MM.1S (cell line): Measurements from ENCODE around the gene ARHGAP4.

Source experiments
- DNase-seq: peaks from one replicate; pipeline ENCODE4 v3.0.0-alpha.2; 2015
- H2AFZ ChIP-seq: fragments of 300-600 bp; sonication (generic); 2 replicates; pipeline ENCODE4 v1.6.0; 2016; ENCODE audit warnings: antibody characterized with exemption, low read length
- H3F3A ChIP-seq: fragments of 300-600 bp; sonication (generic); 2 replicates; pipeline ENCODE4 v1.6.1; 2016; ENCODE audit warnings: mild to moderate bottlenecking, antibody characterized with exemption, low read length, moderate library complexity, mixed read lengths; ENCODE audit not compliant: insufficient read depth
- H3K27ac ChIP-seq: fragments of 300-600 bp; sonication (generic); 2 replicates; pipeline ENCODE4 v1.5.1; 2016; ENCODE audit warnings: mild to moderate bottlenecking, low read length
- H3K27me3 ChIP-seq: fragments of 300-600 bp; sonication (generic); replicated peaks from 2 replicates; pipeline ENCODE4 v1.6.0; 2016; ENCODE audit warnings: low read length; ENCODE audit not compliant: insufficient read depth
- H3K36me3 ChIP-seq: fragments of 300-600 bp; sonication (generic); replicated peaks from 2 replicates; pipeline ENCODE4 v1.6.1; 2016; ENCODE audit warnings: mild to moderate bottlenecking, low read length, mixed read lengths; ENCODE audit not compliant: insufficient read depth
- H3K4me1 ChIP-seq: fragments of 300-600 bp; sonication (generic); 2 replicates; pipeline ENCODE4 v1.6.1; 2016; ENCODE audit warnings: low read length, mixed read lengths
- H3K4me2 ChIP-seq: fragments of 300-600 bp; sonication (generic); 2 replicates; pipeline ENCODE4 v1.6.0; 2016; ENCODE audit warnings: low read depth, low read length
- H3K4me3 ChIP-seq: fragments of 300-600 bp; sonication (generic); 2 replicates; pipeline ENCODE4 v1.5.1; 2016; ENCODE audit warnings: low read length, mixed read lengths
- H3K79me2 ChIP-seq: fragments of 300-600 bp; sonication (generic); 2 replicates; pipeline ENCODE4 v1.6.1; 2016; ENCODE audit warnings: mixed run types, low read length, mixed read lengths
- H3K9ac ChIP-seq: fragments of 300-600 bp; sonication (generic); 2 replicates; pipeline ENCODE4 v1.6.1; 2016; ENCODE audit warnings: low read length, mixed read lengths
- H3K9me2 ChIP-seq: fragments of 300-600 bp; sonication (generic); replicated peaks from 2 replicates; pipeline ENCODE4 v1.6.1; 2016; ENCODE audit warnings: mild to moderate bottlenecking, low read length, mixed read lengths; ENCODE audit not compliant: insufficient read depth
- H3K9me3 ChIP-seq: fragments of 300-600 bp; sonication (generic); replicated peaks from 2 replicates; pipeline ENCODE4 v1.6.1; 2016; ENCODE audit warnings: mild to moderate bottlenecking, low read length, mixed read lengths; ENCODE audit not compliant: insufficient read depth
- H4K20me1 ChIP-seq: fragments of 300-600 bp; sonication (generic); 2 replicates; pipeline ENCODE4 v1.6.1; 2016; ENCODE audit warnings: mild to moderate bottlenecking, low read length, moderate library complexity, mixed read lengths; ENCODE audit not compliant: insufficient read depth
- CTCF ChIP-seq: fragments of 300-600 bp; sonication (generic); IDR thresholded peaks from 2 replicates; pipeline ENCODE4 v1.5.1; 2016; ENCODE audit warnings: antibody characterized with exemption, low read length, mixed read lengths
- EZH2 ChIP-seq: fragments of 300-600 bp; sonication (generic); optimal IDR thresholded peaks from 2 replicates; pipeline ENCODE3; 2017; ENCODE audit warnings: low read depth, mild to moderate bottlenecking, antibody characterized with exemption, low read length, mixed read lengths
- EZH2phosphoT487 ChIP-seq: fragments of 300-600 bp; sonication (generic); IDR thresholded peaks from 2 replicates; pipeline ENCODE4 v1.6.1; 2018; ENCODE audit warnings: antibody characterized with exemption, low read length

ARHGAP4 gene

DNA sequence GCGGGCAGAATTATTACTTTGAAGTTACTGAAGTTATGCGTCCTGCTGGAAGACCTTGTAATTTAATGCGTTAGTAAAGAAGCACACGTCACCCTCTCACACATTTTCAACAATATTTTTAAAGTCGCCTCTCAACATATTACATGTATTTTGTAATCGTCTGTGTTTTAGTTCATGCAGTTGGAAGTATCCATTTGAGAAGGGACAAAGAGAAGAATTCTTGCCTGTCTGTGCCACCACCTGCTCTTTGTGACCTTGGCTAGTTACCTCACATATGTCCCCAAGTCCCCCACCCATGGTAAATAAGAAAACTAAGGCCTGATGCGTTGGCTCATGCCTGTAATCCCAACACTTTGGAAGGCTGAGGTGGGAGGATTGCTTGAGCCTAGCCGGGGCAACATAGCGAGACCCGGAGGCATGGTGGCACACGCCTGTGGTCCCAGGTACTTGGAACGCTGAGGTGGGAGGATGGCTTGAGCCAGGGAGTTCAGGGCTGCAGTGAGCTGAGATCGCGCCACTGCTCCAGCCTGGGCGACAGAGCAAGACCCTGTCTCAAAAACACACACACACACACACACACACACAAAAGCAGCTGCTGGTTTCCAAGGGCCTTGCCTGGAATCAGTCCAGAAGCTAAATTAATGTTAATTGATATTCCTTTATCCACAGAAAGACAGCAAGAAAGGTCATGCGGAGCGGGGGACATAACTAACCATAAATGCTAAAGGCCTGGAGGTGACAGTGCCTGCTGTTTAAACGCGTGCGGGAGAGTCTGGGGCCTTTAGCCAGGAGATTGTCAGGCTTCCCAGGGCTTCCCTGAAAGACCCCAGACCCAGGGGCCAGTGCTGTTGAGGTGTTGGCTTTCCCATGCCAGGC is 47.3 kb upstream of the ARHGAP4 start:
- Histone ChIP-seq H4K20me1 (peaks cover 1% of the 10 kb centered on the region; the same call in 1 of the 2 replicates), H3K4me2 (peak overlapping the region; percentile 82), H3F3A (peaks cover 34% of the 10 kb centered on the region), H3K9me2 (no peaks in the 10 kb centered on the region), H3K9ac (peak overlapping the region; percentile 94), H3K4me1 (peaks cover 5% of the 10 kb centered on the region; the same call in 1 of the 2 replicates), H3K9me3 (no peaks in the 10 kb centered on the region), H3K4me3 (peak overlapping the region; percentile 65), H2AFZ (no peak overlapping the region), H3K27me3 (no peaks in the 10 kb centered on the region), H3K27ac (peak overlapping the region; percentile 95), H3K36me3 (no peaks in the 10 kb centered on the region), H3K79me2 (peaks cover 41% of the 10 kb centered on the region)
- TF ChIP-seq EZH2phosphoT487, result no peak
- TF ChIP-seq EZH2, result no peak
- TF ChIP-seq CTCF, result no peak
- DNase-seq, result no peak

DNA sequence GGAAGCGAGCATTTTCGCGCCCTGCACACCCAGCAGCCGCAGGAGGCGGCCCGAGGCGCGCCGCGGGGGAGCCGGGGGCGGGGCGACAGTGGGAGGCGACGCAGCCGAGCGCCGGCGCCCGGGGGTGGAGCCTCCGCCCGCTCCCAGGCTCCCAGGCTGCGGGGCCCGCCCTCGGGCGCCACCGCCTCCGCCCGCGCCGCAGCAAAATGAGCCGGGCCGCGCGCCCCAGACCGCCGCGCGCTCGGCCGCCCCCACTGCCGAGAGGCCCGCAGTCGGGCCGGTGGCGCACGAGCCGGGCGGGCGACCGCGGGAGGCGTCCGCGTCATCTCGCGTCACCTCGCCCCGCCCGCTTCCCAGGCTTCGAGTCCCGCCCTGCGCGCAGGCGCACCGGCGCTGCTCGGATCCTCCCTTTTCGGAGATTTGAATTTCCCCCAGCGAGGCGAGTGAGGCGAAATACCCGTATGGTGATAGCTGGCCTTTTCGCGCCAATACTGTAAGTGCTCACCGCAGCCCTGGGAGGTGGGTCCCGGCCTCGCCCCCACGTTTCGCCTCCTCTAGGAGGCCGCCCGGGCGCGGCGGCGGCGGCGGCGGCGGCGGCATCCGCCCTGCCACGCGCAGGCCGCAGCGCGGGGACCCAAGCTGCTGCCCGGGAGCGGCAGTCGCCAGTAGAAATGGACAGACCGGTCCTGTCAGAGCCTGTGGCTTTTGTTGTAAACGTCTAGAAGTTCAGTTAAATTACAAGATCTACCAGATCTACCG is 46.5 kb upstream of the ARHGAP4 start, which contains the start of gene TMEM187:
Gene TMEM187 (plus strand): TSS at position 387 of the 759 bp plus-strand sequence. CDS start 9,309 bp downstream, outside the sequence.
- Histone ChIP-seq H3K9me2 (no peaks in the 10 kb centered on the region), H3K4me2 (peak within 1 kb of the TSS; percentile 82), H3K79me2 (peaks cover 49% of the 10 kb centered on the region), H3K4me1 (peaks cover 13% of the 10 kb centered on the region), H2AFZ (no peak within 1 kb of the TSS), H3K4me3 (peak within 1 kb of the TSS; percentile 94), H3K9ac (peak within 1 kb of the TSS; percentile 100), H3K27ac (peak within 1 kb of the TSS; percentile 99), H4K20me1 (peaks cover 5% of the 10 kb centered on the region; the same call in 1 of the 2 replicates), H3K27me3 (no peaks in the 10 kb centered on the region), H3F3A (peaks cover 36% of the 10 kb centered on the region), H3K9me3 (no peaks in the 10 kb centered on the region), H3K36me3 (no peaks in the 10 kb centered on the region)
- TF ChIP-seq CTCF (no peak), EZH2phosphoT487 (no peak), EZH2 (no peak)
- peak; percentile 93 for DNase-seq

- H3K27ac ChIP-seq, result peak within 1 kb of the TSS; percentile 99
- peaks cover 9% of the 10 kb centered on the region; the same call in 1 of the 2 replicates for H4K20me1 ChIP-seq
- peak within 1 kb of the TSS; percentile 100 for H3K9ac ChIP-seq
- H3K4me3 ChIP-seq, result peak within 1 kb of the TSS; percentile 94
- no peak within 1 kb of the TSS for H2AFZ ChIP-seq
- H3K9me2 ChIP-seq, result no peaks in the 10 kb centered on the region
- H3K36me3 ChIP-seq, result no peaks in the 10 kb centered on the region
- no peaks in the 10 kb centered on the region for H3K9me3 ChIP-seq
- peak within 1 kb of the TSS; percentile 65 for H3K4me2 ChIP-seq
- peaks cover 58% of the 10 kb centered on the region for H3K79me2 ChIP-seq
- H3K27me3 ChIP-seq, result no peaks in the 10 kb centered on the region
- TF ChIP-seq EZH2phosphoT487, result no peak
- no peak for TF ChIP-seq EZH2
- DNase-seq, result peak; percentile 79
- peaks cover 36% of the 10 kb centered on the region for H3F3A ChIP-seq
- H3K4me1 ChIP-seq, result peaks cover 21% of the 10 kb centered on the region
Measured at GRCh38 chrX:153971450-153972367, 45.6 kb upstream of the ARHGAP4 start, which contains the start of gene HCFC1. HCFC1 (minus strand) TSS chrX:153971818; CDS start chrX:153970840, 978 bp downstream.
